ENCODE data around the gene NDST3.

DNA sequence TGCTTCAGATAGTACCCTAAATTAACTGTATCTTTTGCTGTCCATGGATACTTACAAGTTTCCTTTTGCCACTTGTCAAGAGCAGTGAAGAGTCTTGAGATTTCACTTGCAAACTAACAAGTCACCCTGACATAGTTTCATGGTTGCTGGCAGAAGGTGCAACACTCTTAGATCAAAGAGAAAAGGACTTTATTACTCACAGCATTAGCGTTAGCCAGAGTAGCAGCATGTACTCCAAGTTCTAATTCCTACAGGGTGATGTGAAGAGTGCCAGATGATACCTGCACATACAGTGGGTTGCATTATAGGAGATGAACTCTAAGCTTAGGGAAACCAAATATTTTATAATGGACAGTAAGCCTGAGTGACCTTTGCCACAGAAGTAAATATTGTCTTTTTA, 47.9 kb downstream of the NDST3 start:
- TF ChIP-seq POLR2A (IDR thresholded peaks at IDR 0.05), result no peak
- no peak for TF ChIP-seq CTCF (IDR thresholded peaks at IDR 0.05)
